PC-3 (cell line): ENCODE measurements around the gene MRAS. TPM values are rescaled to one million over a fixed set of nuclear protein-coding genes. Genes with fewer than 3 reads are reported as not detected.

ENCODE experiments used
- ATAC-seq: fragments of 200-7000 bp; cut with Tn5 transposase; 2 replicates; pipeline ENCODE4 v1.9.1; 2020; ENCODE audit warnings: mild to moderate bottlenecking, moderate library complexity
- BruUV-seq: library from RNA; stranded (reverse); fragments of 400-500 nt; replicated peaks from 2 replicates; lab custom pipeline; 2021; lab: Mats Ljungman, UMichigan
- CTCF ChIA-PET: fragments of 300-600 bp; sonication (Branson Sonifier 250); formaldehyde crosslinking; loops from one replicate; lab custom pipeline; 2022; ENCODE audit warnings: antibody characterized with exemption; lab: Charles Lee
- POLR2A ChIA-PET: fragments of 300-600 bp; sonication (Branson Sonifier 250); formaldehyde crosslinking; loops from one replicate; lab custom pipeline; 2022; ENCODE audit warnings: antibody characterized with exemption; ENCODE audit not compliant: unreplicated experiment; lab: Charles Lee
- DNase-seq: peaks from one replicate; pipeline ENCODE4 v3.0.0-alpha.2; 2015
- H2AFZ ChIP-seq: fragments of 300-600 bp; sonication (generic); 2 replicates; pipeline ENCODE4 v1.6.0; 2016; ENCODE audit warnings: antibody characterized with exemption, low read length
- H3F3A ChIP-seq: fragments of 300-600 bp; sonication (generic); one replicate; pipeline ENCODE4 v1.6.0; 2017; ENCODE audit warnings: antibody characterized with exemption, low read length, control low read depth, mild to moderate bottlenecking; ENCODE audit not compliant: unreplicated experiment
- H3K27ac ChIP-seq: fragments of 300-600 bp; sonication (generic); 2 replicates; pipeline ENCODE4 v1.5.1; 2016; ENCODE audit warnings: mild to moderate bottlenecking, low read length
- H3K27me3 ChIP-seq: fragments of 300-600 bp; sonication (generic); 2 replicates; pipeline ENCODE4 v1.6.1; 2016; ENCODE audit warnings: low read length, mixed read lengths
- H3K36me3 ChIP-seq: fragments of 300-600 bp; sonication (generic); 2 replicates; pipeline ENCODE4 v1.6.1; 2016; ENCODE audit warnings: low read depth, mixed run types, low read length, mixed read lengths
- H3K4me1 ChIP-seq: fragments of 300-600 bp; sonication (generic); 2 replicates; pipeline ENCODE4 v1.5.1; 2016; ENCODE audit warnings: low read length; ENCODE audit not compliant: insufficient read depth
- H3K4me2 ChIP-seq: fragments of 300-600 bp; sonication (generic); 2 replicates; pipeline ENCODE4 v1.6.0; 2016; ENCODE audit warnings: low read length
- H3K4me3 ChIP-seq: fragments of 300-600 bp; sonication (generic); 2 replicates; pipeline ENCODE4 v1.5.1; 2016; ENCODE audit warnings: mild to moderate bottlenecking, low read length, mixed read lengths
- H3K79me2 ChIP-seq: fragments of 300-600 bp; sonication (generic); 2 replicates; pipeline ENCODE4 v1.6.1; 2017; ENCODE audit warnings: low read length, mixed read lengths
- H3K9ac ChIP-seq: fragments of 300-600 bp; sonication (generic); 2 replicates; pipeline ENCODE4 v1.6.0; 2016; ENCODE audit warnings: mild to moderate bottlenecking, low read length
- H3K9me2 ChIP-seq: fragments of 300-600 bp; sonication (generic); replicated peaks from 2 replicates; pipeline ENCODE4 v1.6.1; 2016; ENCODE audit warnings: mixed run types, low read length, mixed read lengths
- H3K9me3 ChIP-seq: fragments of 300-600 bp; sonication (generic); 2 replicates; pipeline ENCODE4 v1.6.1; 2016; ENCODE audit warnings: low read length, mixed read lengths
- H4K20me1 ChIP-seq: fragments of 300-600 bp; sonication (generic); 2 replicates; pipeline ENCODE4 v1.6.1; 2016; ENCODE audit warnings: low read length, mixed read lengths
- EZH2 ChIP-seq: fragments of 300-600 bp; sonication (generic); IDR thresholded peaks from one replicate; pipeline ENCODE4 v1.6.1; 2017; ENCODE audit warnings: antibody characterized with exemption, mild to moderate bottlenecking, low read length; ENCODE audit not compliant: unreplicated experiment
- EZH2phosphoT487 ChIP-seq: fragments of 300-600 bp; sonication (generic); IDR thresholded peaks from 2 replicates; pipeline ENCODE4 v1.6.1; 2018; ENCODE audit warnings: mild to moderate bottlenecking, antibody characterized with exemption, low read length, borderline replicate concordance
- intact Hi-C: fragments of 100-400 bp; cut with micrococcal nuclease; formaldehyde crosslinking; loops from 2 replicates; pipeline ENCODE4 v1.9.0; 2023
- total RNA-seq: library from RNA; depleted of rRNA; stranded (reverse); fragments of >200 nt; gene quantifications from 2 replicates; pipeline ENCODE4 v1.2.3, GENCODE V29; 2014
- TF ChIP-seq, protein P1 (sequence below): fragments of 300-600 bp; sonication (generic); conservative IDR thresholded peaks from 2 replicates; pipeline ENCODE4 v1.5.1; 2017; ENCODE audit warnings: antibody characterized with exemption, low read depth, mild to moderate bottlenecking, low read length

MRAS gene
- total RNA-seq, 1 experiment from 2014 or later = 2.8 TPM

DNA sequence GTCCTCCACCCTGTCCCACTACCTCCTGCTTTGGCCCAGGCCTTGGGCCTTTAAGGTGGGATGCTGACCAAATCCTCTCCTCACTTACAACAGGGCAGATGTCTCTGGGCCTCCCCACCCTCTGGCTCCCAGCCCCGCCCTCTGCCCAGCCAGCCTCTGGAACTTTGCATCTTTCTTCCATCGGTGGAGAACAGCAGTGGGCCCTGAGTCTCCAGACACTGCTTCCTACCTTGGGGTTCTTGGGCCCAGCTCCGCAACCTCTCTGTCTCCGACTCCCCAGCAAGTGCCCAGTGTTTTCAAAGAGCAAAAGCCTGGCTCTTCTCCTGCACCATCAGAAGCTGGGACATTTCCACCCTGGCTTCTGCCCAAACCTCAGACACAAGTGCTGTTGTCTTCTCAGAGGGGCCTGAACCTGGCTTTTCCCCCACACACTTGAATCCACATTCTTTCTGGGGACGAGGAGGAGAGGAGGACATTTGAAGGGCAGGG is 33.1 kb downstream of the MRAS start:
- POLR2A ChIA-PET = no interaction called here
- Histone ChIP-seq H3K4me2 (no peak overlapping the region), H3K9me2 (no peaks in the 10 kb centered on the region), H3K27me3 (no peaks in the 10 kb centered on the region), H3K4me3 (no peak overlapping the region), H4K20me1 (no peaks in the 10 kb centered on the region), H3F3A (no peaks in the 10 kb centered on the region), H2AFZ (no peak overlapping the region), H3K27ac (no peak overlapping the region), H3K9ac (no peak overlapping the region), H3K36me3 (no peaks in the 10 kb centered on the region), H3K79me2 (no peaks in the 10 kb centered on the region), H3K4me1 (no peaks in the 10 kb centered on the region), H3K9me3 (no peaks in the 10 kb centered on the region)
- intact Hi-C loops = no loop called here
- TF ChIP-seq EZH2phosphoT487 = no peak
- TF ChIP-seq, protein P1, sequence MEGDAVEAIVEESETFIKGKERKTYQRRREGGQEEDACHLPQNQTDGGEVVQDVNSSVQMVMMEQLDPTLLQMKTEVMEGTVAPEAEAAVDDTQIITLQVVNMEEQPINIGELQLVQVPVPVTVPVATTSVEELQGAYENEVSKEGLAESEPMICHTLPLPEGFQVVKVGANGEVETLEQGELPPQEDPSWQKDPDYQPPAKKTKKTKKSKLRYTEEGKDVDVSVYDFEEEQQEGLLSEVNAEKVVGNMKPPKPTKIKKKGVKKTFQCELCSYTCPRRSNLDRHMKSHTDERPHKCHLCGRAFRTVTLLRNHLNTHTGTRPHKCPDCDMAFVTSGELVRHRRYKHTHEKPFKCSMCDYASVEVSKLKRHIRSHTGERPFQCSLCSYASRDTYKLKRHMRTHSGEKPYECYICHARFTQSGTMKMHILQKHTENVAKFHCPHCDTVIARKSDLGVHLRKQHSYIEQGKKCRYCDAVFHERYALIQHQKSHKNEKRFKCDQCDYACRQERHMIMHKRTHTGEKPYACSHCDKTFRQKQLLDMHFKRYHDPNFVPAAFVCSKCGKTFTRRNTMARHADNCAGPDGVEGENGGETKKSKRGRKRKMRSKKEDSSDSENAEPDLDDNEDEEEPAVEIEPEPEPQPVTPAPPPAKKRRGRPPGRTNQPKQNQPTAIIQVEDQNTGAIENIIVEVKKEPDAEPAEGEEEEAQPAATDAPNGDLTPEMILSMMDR = no peak
- no peak for TF ChIP-seq EZH2
- CTCF ChIA-PET = no interaction called here
- BruUV-seq = no TSS peak
- ATAC-seq = no peak
- DNase-seq = no peak

DNA sequence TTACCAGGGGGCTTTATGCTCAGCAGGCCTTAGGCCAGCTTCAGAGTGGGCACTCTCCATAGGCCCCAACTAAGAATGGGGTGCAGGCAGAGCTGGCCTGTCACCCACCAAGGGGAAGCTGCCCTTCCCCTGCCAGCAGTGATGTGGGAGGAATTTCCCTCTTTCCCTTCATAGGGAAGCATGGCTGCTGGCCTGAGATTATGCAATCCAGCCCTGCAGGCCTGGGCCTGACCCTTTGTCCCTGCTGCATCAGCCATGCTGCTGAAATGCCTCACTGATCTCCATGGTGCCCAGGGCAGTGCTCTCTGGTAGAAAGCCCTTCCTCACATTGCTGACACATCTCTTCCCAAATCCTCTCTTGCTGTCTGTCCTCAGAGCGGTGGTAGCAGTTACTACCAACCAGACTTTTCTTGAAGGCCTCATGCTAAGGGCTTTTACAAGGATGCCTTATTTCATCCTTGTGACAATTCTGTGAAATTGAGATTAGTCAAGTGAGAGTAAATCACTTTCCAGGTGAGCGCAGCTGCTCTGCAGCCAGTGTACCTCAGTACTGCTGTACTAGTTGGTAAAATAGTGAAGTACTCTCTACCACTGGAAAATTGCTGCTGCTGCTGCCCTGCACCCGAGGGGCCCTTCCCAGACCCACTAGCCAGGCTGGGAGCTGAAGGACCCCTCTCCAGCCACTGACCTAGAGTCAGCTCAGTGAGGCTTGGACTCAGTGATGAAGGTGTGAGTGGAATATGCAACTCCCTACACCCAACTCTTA is 33.8 kb downstream of the MRAS start:
- ATAC-seq (no peak), DNase-seq (no peak)
- TF ChIP-seq, protein P1 = no peak
- no peak for TF ChIP-seq EZH2phosphoT487
- no peak for TF ChIP-seq EZH2
- Histone ChIP-seq H3K4me3 (no peak overlapping the region), H3K4me2 (no peak overlapping the region), H3K9me3 (no peaks in the 10 kb centered on the region), H4K20me1 (no peaks in the 10 kb centered on the region), H3K9me2 (no peaks in the 10 kb centered on the region), H3K9ac (no peak overlapping the region), H3K36me3 (no peaks in the 10 kb centered on the region), H3K79me2 (no peaks in the 10 kb centered on the region), H3K4me1 (no peaks in the 10 kb centered on the region), H3F3A (no peaks in the 10 kb centered on the region), H2AFZ (no peak overlapping the region), H3K27ac (no peak overlapping the region), H3K27me3 (no peaks in the 10 kb centered on the region)
- BruUV-seq = no TSS peak
- ChIA-PET CTCF (no interaction called here), POLR2A (no interaction called here)
- intact Hi-C loops = no loop called here

DNA sequence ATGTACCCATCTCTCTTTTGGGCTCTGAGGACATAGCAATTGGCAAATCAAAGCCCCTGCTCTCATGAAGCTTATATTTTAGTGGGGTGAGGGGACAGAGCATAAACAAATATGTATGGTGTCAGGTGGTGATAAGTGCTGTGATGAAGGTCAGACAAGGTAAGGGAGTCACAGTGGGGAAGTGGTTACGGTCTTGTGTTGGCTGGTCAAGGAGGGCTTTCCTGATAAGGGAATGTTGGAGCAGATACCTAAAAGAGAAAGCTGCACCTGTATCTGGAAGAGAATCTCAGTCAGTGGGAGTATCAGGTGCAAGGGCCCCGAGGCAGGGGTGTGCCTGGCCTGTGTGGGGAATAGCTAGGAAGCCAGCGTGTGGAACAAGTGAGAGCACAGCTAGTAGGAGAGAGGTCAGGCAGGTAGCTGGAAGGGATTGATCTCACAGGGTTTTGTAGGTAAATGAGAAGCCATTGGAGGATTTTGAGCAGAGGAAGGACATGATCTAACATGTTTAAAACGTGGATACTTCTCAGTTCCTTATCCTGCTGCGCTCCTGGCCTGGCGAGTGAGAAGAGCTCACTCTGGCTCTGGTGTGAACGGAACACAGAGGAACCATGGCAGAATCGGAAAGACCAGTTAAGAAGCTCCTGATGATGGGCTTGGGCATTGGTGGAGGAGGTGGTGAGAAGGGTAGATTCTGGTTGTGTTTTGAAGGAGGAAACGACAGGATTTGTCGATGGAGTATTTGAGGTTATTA is 35.5 kb downstream of the MRAS start:
- Histone ChIP-seq H3K4me3 (no peak overlapping the region), H3K27me3 (no peaks in the 10 kb centered on the region), H3K36me3 (no peaks in the 10 kb centered on the region), H3K9me2 (no peaks in the 10 kb centered on the region), H3K9me3 (no peaks in the 10 kb centered on the region), H3K9ac (no peak overlapping the region), H4K20me1 (no peaks in the 10 kb centered on the region), H2AFZ (no peak overlapping the region), H3K27ac (no peak overlapping the region), H3K4me2 (no peak overlapping the region), H3F3A (no peaks in the 10 kb centered on the region), H3K79me2 (no peaks in the 10 kb centered on the region), H3K4me1 (no peaks in the 10 kb centered on the region)
- intact Hi-C loops = no loop called here
- no peak for ATAC-seq
- no TSS peak for BruUV-seq
- TF ChIP-seq, protein P1 = no peak
- no peak for TF ChIP-seq EZH2
- no peak for TF ChIP-seq EZH2phosphoT487
- ChIA-PET CTCF (no interaction called here), POLR2A (no interaction called here)
- DNase-seq = no peak
